GM12873 (cell line): ENCODE measurements around the gene POU6F2.

Experiments
- CTCF ChIP-seq: IDR thresholded peaks from 2 replicates; pipeline ENCODE4 v1.5.1; 2012; ENCODE audit warnings: low read depth, mild to moderate bottlenecking, moderate library complexity, low read length, control low read depth; ENCODE audit not compliant: insufficient read depth; ENCODE audit errors: missing control alignments

Gene POU6F2

GRCh38 chr7:39321909-39322498 lies 344.3 kb downstream of the POU6F2 start:
- TF ChIP-seq CTCF: no peak

GRCh38 chr7:39324139-39324760 lies 346.5 kb downstream of the POU6F2 start:
- TF ChIP-seq CTCF: no peak

- TF ChIP-seq CTCF: no peak
Measured at GRCh38 chr7:39332142-39332541, 354.4 kb downstream of the POU6F2 start.

- TF ChIP-seq CTCF: no peak
Measured at GRCh38 chr7:39333701-39334100, 356.0 kb downstream of the POU6F2 start.

- TF ChIP-seq CTCF: no peak
Measured at GRCh38 chr7:39336442-39336841, 358.7 kb downstream of the POU6F2 start.

- TF ChIP-seq CTCF: no peak
Measured at GRCh38 chr7:39338716-39339115, 361.0 kb downstream of the POU6F2 start.

- TF ChIP-seq CTCF: no peak
Measured at GRCh38 chr7:39339591-39339990, 361.9 kb downstream of the POU6F2 start.
